OCI-LY3 (cell line): ENCODE data around the gene PCP4.
A peak's percentile ranks its signal among the peaks of the same experiment; 100 is the strongest.

ENCODE experiments used
- EZH2phosphoT487 ChIP-seq: fragments of 200-600 bp; shearing (Covaris generic); IDR thresholded peaks from 2 replicates; pipeline ENCODE4 v1.6.1; 2018; ENCODE audit warnings: antibody characterized with exemption, mixed run types, low read depth
- TF ChIP-seq, protein P1 (sequence below): fragments of 200-600, 300-600 bp; sonication (generic); IDR thresholded peaks from 2 replicates; pipeline ENCODE4 v1.5.1; 2014; ENCODE audit warnings: antibody characterized with exemption, low read length, low read depth

DNA sequence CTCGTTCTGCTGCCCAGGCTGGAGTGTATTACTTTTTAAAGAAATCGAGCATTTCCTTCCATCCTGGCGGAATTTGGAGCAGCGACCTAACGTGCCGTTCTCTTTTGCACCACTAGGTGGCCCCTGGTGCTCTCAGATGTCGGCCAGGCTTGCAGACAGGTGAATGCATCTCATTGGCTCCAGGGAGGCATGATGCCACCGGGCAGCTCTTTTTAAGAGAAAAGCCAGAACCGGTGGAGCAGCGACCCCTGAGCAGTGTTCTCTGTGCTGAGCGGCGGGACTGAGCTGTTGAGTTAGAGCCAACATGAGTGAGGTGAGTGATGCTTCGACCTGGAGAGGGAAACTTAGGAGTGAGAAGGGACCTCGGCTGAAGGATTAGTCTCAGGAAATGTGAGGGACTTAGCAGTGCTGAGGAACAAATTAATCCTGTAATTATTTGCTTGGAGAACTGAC, at the start of gene PCP4:
- TF ChIP-seq, protein P1, sequence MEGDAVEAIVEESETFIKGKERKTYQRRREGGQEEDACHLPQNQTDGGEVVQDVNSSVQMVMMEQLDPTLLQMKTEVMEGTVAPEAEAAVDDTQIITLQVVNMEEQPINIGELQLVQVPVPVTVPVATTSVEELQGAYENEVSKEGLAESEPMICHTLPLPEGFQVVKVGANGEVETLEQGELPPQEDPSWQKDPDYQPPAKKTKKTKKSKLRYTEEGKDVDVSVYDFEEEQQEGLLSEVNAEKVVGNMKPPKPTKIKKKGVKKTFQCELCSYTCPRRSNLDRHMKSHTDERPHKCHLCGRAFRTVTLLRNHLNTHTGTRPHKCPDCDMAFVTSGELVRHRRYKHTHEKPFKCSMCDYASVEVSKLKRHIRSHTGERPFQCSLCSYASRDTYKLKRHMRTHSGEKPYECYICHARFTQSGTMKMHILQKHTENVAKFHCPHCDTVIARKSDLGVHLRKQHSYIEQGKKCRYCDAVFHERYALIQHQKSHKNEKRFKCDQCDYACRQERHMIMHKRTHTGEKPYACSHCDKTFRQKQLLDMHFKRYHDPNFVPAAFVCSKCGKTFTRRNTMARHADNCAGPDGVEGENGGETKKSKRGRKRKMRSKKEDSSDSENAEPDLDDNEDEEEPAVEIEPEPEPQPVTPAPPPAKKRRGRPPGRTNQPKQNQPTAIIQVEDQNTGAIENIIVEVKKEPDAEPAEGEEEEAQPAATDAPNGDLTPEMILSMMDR: peak; percentile 64
- TF ChIP-seq EZH2phosphoT487: no peak
